ENCODE results near the gene NXPE3.

- TF ChIP-seq CTCF (IDR thresholded peaks at IDR 0.05) (no peak), POLR2AphosphoS5 (IDR thresholded peaks at IDR 0.05) (no peak), POLR2A (IDR thresholded peaks at IDR 0.05) (no peak)
Observed at GRCh38 chr3:101825904-101826445, 47.0 kb downstream of the NXPE3 start.
